ENCODE measurements around the gene BAIAP2.

Gene BAIAP2

DNA sequence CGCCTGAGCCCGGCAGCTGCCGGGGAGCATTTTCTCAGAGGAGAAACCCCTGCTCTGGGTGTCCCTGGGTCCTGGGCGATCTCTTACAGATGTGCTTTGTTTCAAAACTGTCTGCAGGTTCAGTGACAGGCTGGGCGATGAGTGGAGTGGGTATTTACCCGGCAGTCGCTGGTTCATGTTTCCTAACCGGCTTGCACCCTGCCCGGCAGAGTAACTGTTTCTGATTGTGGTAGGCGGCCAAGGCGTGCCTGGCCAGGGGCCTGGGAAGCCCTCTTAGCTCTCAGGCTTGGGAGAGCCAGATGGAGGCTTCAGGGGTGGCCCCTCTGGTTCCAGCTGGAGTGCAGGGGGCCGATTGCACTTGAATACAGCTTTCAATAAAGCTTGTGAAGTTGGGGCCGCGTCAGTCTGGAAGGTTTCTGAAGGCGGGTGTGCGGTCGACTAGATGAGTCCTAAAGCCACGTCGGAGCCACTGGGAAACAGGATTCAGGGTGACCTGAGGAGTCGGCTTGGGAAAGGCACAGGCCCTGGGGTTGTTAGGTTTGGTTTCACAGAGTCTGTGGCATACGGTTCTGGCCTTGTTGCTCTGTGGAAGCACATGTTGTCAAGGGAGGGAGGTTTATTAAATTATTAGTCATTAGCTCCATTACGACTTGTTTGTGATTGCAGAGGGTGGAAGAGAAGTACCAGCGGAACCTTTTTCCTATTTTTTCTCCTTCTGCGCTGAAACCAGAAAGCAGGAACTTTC is 1.4 kb downstream of the BAIAP2 start:
- DNase-seq (ENCODE audit: low read depth, low spot score): no peak

DNA sequence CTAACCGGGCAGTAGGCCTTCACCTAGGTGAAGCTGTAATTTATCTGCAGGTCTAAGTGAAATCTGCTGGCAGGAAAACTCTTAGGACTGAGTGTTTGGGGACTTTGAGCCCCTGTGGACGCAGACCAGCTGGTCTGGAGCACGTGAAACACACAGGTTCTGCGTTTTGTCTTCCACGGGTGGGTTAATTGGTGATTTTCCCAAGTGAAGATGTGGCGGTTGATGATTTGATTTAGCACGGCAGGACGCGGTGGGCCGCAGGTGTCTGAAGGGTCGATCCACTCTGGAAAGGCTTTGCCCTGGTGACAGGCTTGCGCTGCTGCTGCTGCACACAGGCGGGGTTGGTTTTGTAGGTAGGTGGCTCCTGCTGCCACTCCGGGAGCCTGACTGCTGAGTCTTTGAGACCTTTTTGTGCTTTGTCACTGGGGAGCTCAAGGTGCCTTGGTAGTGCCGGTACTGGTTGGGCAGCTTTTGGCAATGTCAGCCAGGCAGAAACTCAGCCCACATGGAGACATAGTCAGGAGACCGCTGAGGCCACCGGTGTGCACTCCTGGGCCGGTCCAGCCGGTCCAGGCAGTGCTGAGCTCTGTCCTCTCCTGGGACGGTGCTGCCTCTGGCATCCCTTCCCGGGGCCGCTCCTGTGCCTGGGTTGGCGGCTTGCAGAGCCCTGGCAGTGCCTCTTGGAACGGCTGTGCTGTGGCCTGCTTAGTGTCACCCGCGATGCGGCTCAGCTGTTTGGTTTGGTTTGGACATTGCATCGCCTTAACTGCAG is 2.3 kb downstream of the BAIAP2 start:
- no peak for DNase-seq (ENCODE audit: low read depth, low spot score)

DNA sequence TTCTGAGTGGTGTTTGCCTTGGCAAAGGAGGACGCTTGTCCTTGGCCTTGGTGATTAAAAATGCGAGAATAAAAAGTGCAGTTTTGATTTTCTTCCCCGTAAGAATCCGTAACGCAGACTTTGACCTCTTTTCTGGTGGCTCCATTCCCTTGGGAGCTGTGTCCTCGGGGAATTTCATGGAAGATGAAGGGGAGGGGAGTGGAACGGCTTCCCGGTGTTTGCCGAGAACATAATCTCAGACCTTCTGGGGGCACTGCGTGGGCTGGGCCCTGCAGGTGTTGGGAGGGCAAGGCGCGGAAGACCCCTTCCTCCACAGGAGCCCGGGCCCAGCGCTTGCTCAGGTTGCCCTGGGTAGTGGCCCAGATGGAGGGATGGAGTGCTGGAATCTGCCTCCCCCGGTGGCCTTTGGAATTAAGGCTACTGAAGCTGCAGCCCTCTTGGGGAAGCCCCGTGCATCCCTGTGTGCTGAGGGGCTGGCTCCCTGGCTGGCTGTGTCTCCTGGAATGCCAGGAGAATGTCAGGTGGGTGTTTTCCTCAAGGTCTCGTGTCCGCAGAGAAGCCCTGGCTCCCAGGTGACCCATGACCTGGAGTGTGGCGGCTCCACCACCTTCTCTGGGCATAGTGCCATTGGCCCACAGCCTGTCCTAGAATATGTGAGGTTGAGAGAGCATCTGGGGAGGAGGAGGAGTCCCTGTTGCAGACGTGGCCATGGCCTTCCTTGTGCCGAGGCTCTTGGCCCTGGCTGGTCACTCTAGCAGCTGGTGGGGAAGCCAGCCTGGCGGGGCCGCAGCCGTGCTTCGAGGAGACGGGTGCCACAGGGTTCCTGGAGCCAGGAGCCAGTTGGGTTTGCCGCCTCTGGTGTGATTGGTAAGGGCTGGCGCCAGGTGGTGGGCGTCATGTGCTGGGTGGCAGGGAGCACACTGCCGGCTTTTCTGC is 3.1 kb downstream of the BAIAP2 start:
- DNase-seq (ENCODE audit: low read depth, low spot score): no peak

DNA sequence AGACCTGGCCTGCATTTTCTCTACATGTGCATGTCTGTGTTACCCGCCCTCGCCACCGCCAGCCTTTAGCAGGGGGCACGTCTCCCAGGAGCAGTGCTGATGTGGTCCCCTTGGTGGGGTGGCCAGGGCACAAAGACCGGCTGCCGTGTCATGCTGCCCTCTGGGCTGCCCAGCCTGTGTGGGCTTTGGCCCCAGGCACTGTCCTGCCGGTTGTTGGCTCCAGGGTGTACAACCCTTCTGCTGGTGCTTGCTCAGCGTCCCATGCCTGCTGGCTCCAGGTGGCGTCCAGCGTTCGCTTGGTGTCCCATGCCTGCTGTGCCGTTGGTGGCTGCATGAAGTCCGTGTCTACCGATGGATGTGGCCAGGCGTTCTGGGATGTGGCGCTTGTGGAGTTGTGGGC is 4.1 kb downstream of the BAIAP2 start:
- no peak for DNase-seq (ENCODE audit: low read depth, low spot score)

DNA sequence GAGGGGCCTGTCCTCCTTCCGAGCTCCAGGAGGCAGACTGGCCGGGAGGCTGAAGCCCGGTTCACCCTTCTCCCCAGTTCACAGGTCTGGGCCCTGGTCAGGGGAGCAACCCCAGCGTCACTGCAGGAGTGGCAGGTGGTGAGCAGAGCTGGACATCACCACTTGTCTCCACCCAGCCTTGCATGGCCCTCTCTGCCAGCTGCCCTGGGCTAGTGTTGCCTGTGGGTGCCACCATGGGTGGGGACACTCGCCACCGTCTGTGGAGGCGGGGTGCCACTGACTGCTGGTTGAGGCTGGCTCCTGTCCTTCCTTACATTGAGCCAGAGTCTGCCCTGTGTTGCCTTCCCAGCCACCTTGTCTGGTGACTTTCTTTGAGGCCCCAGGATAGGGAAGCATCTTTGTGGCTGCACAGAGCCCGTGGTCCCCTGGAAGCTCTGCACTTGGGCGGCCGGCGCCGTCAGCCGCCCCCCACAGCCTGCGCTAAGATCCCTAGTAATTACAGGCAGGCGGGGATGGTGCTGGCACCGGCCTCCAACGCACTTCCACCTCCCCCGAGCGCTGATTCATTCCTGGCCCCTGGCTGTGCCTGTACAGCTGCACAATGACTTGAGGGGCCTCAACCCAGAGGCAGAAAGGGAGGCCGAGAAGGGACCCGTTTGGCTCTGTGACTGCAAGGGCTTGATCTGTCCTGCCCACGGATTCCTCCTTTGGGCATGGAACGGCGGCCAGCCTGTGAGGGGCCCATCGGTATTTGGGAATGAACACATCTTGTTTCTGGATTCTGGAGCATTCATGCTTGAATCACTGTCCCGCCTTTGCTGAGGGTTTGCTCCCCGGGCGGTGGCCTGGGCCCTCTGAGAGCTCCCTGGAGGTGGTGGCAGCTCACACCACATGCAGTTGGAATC is 5.2 kb downstream of the BAIAP2 start:
- no peak for DNase-seq (ENCODE audit: low read depth, low spot score)

DNA sequence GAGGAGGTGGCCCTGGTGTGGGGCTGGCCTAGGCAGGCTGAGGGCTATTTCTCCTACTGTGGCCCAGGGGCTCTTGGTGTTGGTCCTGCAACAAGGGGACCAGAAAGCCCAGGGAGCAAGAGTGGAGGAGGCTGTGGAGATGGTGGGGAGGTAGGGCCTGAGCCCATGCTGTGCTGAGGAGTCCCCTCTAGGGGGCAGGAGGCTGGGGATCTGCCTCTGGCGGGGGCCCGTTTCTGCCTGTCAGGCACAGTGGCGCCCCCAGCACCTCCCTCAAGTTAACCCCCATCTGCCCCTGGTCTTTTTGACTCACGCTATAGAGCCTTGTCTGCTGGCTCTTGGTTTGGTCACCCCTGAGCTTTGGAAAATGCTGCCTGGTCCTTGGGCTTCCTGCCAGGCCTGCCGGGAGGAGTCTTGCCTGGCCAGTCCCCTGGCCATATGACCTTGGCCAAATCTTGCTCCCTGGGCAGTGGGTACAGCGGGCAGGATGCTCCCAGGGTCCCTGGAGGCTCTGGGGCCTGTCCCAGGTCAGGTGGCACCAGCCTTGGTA is 5.9 kb downstream of the BAIAP2 start:
- DNase-seq (ENCODE audit: low read depth, low spot score): no peak

DNA sequence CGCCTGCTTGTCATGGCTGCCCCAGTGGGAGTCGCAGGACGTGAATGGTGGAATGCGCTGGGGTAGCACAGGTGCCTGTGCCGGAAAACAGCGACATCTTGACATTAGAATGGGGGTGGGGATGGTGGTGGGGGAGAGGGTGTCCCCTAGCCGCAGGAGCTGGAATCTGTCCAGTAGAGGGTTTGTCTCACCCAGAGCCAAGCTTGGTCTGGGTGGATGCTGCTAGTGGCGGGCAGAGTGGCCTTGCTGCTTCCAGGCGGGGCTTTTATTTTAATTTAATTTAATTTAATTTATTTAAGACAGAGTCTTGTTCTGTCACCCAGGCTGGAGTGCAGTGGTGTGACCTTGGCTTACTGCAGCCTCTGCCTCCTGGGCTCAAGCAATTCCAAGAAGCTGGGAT is 7.7 kb downstream of the BAIAP2 start:
- no peak for DNase-seq (ENCODE audit: low read depth, low spot score)

DNA sequence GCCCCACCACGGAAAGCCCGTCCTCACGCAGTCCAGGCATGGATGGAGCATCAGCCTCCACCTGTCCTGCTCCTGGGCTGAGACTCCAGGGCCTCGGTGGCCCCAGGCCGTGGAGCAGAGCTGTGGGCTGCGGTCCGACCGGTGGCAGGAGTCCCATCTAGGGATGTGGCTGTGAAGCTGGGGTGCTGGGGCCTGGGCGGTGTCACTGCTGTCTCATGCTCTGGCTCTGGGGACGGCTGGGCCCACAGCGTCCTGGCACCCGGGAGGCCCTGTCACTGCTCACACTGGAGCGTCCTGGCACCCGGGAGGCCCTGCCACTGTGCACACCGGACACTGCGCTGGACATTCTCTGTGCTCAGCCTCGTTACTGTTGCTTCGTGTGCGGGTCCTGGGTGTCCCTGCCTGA is 8.4 kb downstream of the BAIAP2 start:
- no peak for DNase-seq (ENCODE audit: low read depth, low spot score)

DNA sequence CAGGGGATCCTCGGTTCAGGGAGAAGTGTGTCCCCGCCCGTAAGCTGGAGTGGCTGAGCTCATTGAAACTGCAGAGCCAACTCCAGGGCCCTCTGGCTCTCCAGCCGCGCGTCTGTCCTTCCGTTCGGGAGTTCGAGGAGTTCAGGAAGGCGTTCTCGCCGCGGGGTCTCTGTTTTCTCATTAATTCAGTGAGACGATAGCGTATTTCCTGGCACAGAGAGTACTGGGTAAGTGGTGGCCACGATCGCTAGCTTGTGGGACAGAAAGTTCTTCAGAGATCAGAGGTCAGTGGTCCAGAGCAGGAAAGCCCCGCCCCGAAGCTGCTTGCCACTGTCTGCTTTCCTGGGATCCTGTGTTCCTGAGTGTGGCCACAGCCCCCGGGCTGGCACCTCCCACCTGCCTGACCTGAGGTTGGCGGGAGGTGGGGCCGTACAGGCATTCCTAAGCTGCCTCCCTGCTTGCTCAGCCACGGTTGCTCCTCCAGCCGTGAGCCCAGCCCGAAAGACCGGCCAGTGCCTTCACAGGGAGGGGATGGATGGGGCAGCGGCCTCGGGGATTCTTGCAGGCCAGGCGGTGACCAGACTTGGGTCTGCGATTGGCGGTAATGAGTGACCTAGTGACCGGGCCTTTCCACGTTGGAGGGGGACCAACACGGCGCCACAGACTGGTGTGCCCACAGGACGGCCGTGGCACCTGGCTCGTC is 8.9 kb downstream of the BAIAP2 start:
- DNase-seq (ENCODE audit: low read depth, low spot score): no peak

DNA sequence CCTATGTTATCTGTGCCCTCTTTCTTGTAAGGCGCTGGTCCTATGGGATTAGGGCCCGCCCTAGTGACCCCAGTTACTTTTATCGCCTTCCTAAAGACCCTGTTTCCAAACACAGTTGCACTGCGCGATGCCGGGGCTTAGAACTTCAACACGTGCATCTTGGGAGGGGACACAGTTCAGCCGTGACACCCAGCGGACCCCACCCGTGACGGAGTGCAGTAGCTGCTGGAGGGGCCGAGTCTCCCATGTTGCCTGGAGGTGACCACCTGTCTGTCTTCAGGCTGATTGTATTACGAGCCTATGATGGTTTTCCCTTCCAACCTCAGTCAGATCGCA is 9.4 kb downstream of the BAIAP2 start:
- no peak for DNase-seq (ENCODE audit: low read depth, low spot score)

DNA sequence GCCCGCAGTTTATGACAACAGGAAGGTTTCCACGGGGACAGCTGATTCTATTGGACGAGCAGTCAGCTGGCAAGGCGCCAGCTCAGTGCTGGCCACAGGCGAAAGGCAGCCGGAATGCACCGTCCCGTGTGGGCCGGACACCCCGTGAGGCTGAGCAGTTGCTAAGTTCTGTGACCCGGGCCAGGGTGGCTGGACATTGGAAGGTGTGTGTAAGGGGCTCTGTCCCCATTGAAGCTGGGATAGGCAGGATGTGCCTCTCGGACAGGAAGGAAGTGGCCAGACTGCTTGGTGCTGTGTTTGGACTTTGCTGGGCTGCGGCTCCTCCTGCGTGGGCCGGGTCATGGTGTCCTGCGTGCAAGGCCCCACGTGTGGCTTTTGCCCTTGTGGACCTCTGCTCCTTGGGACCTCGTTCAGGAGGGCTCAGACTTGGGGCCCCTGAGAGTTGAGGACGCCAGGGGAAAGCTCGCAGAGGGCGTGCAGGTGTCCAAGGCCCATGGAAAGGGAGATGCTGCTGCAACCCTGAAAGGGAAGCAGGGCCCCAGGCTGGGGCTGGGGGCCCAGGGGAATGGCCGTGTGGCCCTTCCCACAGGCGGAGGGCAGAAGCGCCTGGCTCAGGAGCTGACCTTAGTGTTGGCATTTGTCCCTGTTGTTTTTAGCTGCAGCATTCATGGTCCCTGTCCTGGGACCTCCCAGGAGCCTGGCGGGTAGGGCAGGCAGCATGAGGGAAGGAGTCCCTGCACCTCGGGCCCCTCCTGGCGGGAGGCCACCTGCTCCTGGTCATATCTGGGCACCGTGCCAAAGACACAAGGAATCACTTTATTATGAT is 10.0 kb downstream of the BAIAP2 start:
- no peak for DNase-seq (ENCODE audit: low read depth, low spot score)

DNA sequence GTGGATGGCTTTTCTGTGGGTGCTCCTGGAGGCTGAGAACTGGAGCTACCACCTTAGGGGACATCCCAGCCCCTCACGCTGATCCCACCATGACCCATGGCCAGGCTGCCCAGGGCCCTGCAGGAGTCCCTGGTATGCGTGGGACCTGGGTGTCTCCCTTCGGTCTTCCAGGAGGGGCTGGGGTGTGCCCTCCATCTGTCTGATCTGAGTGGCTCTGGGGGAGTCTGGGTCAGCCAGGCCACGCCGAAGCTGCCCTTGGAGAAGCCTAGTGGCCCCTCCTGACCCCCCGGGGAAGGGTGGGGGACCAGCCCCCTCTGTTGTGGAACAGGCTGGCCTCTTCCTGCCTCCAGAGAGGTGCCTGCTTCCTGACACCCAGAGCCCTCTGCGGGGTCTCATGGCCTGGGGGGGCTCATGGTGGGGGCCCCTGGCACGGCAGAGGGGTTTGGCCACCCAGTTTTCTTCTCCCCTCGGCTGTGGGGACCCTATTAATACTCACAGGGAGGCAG is 10.7 kb downstream of the BAIAP2 start:
- DNase-seq (ENCODE audit: low read depth, low spot score): no peak

DNA sequence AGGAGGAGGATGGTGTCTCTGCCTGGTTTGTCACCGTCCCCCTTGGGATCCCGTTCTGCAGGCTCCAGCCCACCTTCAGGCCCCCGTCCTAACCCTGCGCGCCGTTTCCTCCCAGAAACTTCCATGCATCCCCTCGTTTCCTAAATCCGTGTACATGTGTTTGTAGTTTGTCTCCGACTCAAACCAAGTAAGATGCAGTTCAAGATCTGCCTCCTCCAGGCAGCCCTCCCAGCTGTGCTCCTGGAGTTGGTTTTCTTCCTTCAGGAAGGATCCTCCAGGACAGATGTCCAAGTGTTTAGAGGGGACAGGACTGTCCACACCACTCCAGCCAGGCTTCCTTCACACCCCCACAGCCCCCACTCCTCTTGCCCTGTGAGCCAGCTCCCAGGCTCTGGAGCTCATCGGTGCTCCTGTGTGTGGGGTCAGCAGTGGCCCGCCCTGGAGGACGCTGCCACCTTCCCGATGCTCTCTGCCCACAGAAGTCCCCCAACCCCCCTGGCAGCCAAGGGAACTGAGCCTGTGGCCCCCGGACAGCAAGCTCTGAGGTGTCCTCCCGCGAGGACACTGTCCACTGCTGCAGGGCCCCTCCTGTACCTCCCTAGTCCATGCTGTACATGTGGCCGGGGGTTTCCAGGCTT is 11.3 kb downstream of the BAIAP2 start:
- no peak for DNase-seq (ENCODE audit: low read depth, low spot score)

DNA sequence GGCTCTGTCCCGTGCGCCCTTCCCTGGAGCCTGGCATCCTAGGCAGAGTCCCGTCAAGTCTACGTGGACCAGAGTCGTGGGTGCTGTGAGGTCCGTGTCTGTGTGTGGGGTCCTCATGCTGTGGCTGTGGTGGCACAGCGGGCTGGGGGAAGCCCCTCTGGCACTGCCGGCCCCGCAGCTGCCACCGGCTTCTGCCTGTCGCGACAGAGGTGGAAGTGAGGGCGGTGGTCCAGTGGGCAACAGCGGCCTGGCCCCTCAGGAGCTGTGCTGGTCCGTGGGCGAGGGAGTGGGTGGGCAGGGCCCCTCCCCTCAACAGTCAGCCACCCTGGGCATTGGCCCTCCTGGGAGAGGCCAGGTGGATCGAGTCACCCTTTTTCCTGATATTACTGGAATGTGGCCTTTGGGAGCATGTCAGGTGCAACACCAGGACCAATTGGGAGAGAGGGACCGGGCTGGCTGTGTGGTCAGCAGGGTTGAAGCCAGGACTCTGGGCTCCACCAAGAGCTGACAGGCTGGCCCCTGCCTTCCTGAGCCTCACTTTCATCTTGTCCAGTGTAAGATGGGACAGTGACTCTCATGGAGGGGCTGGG is 11.9 kb downstream of the BAIAP2 start:
- DNase-seq (ENCODE audit: low read depth, low spot score): no peak

DNA sequence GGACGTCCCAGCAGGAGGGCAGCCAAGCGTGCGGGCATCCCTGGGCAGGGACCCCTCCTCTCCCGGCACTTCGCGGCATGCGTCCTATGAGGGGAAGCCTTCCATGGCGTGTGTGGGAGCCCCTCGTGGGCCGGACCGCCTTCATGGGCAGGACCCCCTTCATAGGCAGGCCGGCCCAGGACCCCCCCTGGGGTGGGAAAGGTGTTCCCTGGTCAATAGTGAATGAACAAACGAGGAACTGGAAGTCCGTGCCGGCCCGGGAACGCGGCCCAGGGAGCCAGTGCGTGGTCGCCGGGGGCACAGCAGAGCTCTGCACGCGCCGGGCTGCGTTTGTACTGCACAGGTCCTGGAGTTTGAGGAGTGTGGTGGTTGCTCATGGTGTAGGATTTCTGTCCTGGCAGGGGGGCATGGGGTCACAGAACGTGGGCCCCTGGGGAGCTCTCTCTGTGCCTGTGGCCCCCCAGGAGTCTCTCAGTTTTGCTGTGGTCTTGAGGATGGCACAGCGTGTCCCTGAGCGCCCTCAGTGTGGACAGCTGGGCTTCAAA is 13.9 kb downstream of the BAIAP2 start:
- DNase-seq (ENCODE audit: low read depth, low spot score): no peak

DNA sequence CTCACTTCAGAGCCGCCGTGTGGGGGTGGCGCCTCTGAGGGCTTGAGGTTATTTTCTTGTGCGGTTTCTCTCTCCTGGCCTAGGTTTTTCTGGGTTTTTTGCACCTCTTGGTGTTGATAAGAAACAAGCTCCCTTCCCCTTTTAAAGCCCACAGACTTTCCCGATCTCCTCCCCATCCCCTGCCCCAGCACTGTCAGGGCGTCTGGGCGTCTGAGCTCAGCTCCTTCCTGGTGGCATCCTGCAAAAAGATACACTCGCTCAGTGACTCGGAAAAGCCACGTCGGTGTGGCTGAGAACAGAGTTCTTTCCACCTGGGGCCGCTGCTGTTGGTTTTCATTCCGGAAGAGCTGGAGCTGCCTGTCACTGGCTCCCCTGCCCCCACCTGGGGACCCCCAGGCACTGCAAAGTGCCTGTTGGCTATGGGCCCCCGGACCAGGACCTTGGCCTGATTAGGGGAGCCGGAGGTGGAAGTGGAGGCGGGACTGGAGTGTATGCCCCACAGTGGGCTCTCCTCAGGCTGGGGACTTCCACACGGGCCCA is 14.5 kb downstream of the BAIAP2 start:
- no peak for DNase-seq (ENCODE audit: low read depth, low spot score)

DNA sequence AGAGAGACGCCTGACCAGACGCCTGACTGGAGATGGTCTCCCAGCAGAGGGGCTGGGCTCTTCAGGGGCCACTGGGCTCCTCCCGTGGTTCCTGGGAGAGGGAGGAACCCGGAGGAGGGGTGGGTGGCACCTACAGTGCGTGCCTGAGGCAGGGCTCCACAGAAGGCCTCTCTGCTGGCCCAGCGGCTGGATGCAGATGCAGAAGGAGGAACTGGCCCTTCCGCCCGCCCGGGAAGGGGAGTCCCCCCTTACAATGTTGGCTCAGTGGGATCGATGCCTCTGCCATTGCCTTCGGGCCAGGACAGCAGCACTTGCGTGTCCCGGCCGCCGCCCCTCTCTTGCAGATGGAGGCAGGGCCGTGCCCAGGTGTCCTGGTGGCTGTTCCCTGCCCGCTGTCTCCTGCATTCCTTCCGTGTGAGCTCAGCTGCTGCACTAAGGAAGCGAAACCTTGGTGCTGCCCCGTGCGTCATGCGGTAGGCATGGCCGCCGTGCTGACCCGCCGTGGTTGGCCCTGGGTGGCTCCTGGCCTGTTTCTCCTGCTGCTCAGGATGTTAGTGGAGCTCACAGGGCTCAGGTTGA is 15.1 kb downstream of the BAIAP2 start:
- no peak for DNase-seq (ENCODE audit: low read depth, low spot score)

Data from smooth muscle cell of the brain vasculature (primary cell).